Prostate gland (tissue), 2 donors: ENCODE measurements around the gene SYNPR.

Experiments
- POLR2A ChIP-seq: fragments of 450-650 bp; IDR thresholded peaks from one replicate; pipeline ENCODE4 v1.6.1; 2016; ENCODE audit warnings: antibody characterized with exemption, mild to moderate bottlenecking
- POLR2AphosphoS5 ChIP-seq: sonication (generic); formaldehyde crosslinking; IDR thresholded peaks from one replicate; pipeline ENCODE4 v1.6.1; 2017; ENCODE audit warnings: antibody characterized with exemption
- TF ChIP-seq, protein P1 (sequence below), 4 experiments: fragments of 200-600 bp in 2 of 4; fragments of 450-650 bp in 2 of 4; sonication (generic) in 2 of 4; IDR thresholded peaks; 1 replicate in 3 of 4; 2 replicates in 1 of 4; pipeline ENCODE4 v1.5.1; 2016 to 2019; ENCODE audit warnings: antibody characterized with exemption in 4 of 4, mild to moderate bottlenecking in 2 of 4, moderate library complexity in 2 of 4

DNA sequence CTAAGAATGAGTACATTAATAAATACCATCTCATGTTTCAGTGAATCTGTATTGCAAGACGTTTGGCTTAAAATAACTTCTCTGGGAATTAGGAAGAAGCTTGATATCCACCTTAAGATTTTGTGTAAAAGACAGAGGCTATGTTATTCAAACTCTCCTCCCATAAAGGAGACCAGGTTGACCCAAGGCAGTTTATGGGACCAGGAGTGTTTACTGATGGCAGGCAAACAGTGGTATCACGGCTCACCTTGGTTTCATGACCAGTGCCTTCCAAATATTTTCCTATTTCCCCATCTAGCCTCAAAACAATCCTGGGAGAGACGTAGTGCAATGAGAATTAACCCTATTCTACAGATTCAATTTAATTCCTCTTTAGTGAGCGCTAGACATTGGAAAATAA is 284.2 kb downstream of the SYNPR start:
- TF ChIP-seq, protein P1, sequence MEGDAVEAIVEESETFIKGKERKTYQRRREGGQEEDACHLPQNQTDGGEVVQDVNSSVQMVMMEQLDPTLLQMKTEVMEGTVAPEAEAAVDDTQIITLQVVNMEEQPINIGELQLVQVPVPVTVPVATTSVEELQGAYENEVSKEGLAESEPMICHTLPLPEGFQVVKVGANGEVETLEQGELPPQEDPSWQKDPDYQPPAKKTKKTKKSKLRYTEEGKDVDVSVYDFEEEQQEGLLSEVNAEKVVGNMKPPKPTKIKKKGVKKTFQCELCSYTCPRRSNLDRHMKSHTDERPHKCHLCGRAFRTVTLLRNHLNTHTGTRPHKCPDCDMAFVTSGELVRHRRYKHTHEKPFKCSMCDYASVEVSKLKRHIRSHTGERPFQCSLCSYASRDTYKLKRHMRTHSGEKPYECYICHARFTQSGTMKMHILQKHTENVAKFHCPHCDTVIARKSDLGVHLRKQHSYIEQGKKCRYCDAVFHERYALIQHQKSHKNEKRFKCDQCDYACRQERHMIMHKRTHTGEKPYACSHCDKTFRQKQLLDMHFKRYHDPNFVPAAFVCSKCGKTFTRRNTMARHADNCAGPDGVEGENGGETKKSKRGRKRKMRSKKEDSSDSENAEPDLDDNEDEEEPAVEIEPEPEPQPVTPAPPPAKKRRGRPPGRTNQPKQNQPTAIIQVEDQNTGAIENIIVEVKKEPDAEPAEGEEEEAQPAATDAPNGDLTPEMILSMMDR (IDR thresholded peaks at IDR 0.05), result no peak
- TF ChIP-seq POLR2A, result no peak
- TF ChIP-seq POLR2AphosphoS5, result peak; percentile 24
